DOHH2 (cell line): ENCODE measurements around the gene GNPTG.

ENCODE experiments used
- CTCF ChIP-seq: fragments of 200-600 bp; sonication (generic); IDR thresholded peaks from one replicate; pipeline ENCODE4 v1.5.1; 2014; ENCODE audit warnings: antibody characterized with exemption, mild to moderate bottlenecking, low read depth, low read length; ENCODE audit not compliant: poor library complexity, severe bottlenecking
- EZH2phosphoT487 ChIP-seq: fragments of 200-600 bp; sonication (generic); IDR thresholded peaks from 2 replicates; pipeline ENCODE4 v1.6.1; 2017; ENCODE audit warnings: borderline replicate concordance, mild to moderate bottlenecking, antibody characterized with exemption, low read length, moderate library complexity, mixed read lengths

GRCh38 chr16:1381612-1382406 is 30.1 kb downstream of the GNPTG start:
- no peak for TF ChIP-seq CTCF
- no peak for TF ChIP-seq EZH2phosphoT487
